ENCODE results near the gene CNOT11. TPM values are rescaled to one million over a fixed set of nuclear protein-coding genes. Genes with fewer than 3 reads are reported as not detected.
"Not testable (repeated sequence)": the region's sequence is repeated elsewhere in the genome, so short reads cannot be mapped to it uniquely, and the experiment has no call there.

CNOT11 gene
- total and polyA plus RNA-seq, 2 donors (not counting 1 experiment from before 2014, with no cell fraction given), result 37.6 to 46.3 TPM

DNA sequence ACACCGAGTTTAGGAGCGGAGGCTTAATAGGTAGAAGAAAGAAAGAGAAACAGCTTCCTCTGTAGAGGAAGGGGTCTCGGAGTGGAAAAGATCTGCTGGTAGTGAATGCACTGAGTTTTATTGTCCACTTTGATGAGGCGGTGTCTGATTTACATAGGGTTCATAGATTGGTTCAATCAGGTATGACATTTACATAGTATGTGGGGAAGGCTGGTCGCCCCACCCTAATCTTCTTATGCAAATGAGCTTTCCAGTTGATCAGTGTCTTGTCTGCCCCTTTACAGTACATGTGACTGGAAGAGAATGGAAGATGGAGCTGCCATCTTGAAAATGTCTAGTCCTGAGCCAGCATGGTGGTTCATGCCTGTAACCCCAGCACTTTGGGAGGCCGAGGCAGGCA, 19.9 kb upstream of the CNOT11 start:
- Mint-ChIP-seq H3K4me3 (no peak overlapping the region), H3K27ac (no peak overlapping the region), H3K27me3 (peaks cover 32% of the 10 kb centered on the region), H3K9me3 (ENCODE audit: insufficient read depth) (no peaks in the 10 kb centered on the region), H3K4me1 (no peaks in the 10 kb centered on the region)
- no peaks in the 10 kb centered on the region for H3K4me1 ChIP-seq (ENCODE audit: control insufficient read depth in 2 of 2, insufficient read depth in 2 of 2, low read length in 2 of 2)
- DNase-seq (no peak), ATAC-seq (ENCODE audit: low read depth) (no peak)
- H3K36me3 ChIP-seq (replicated peaks in 1 of 2; ENCODE audit: control extremely low read depth in 1 of 2, control insufficient read depth in 1 of 2, extremely low read depth in 1 of 2, insufficient read depth in 2 of 2, low read length in 1 of 2), result no peaks in the 10 kb centered on the region
- H3K9me3 ChIP-seq (ENCODE audit: control extremely low read depth in 1 of 3, control insufficient read depth in 2 of 3, insufficient read depth in 1 of 3, low read length in 2 of 3), result peaks cover 2 to 22% (median 7%) of the 10 kb centered on the region in 3 donors
- no peak for TF ChIP-seq EZH2 (IDR thresholded peaks at IDR 0.05; ENCODE audit: borderline replicate concordance, insufficient read depth, low read depth, low read length, poor library complexity, severe bottlenecking)
- TF ChIP-seq, protein P1, sequence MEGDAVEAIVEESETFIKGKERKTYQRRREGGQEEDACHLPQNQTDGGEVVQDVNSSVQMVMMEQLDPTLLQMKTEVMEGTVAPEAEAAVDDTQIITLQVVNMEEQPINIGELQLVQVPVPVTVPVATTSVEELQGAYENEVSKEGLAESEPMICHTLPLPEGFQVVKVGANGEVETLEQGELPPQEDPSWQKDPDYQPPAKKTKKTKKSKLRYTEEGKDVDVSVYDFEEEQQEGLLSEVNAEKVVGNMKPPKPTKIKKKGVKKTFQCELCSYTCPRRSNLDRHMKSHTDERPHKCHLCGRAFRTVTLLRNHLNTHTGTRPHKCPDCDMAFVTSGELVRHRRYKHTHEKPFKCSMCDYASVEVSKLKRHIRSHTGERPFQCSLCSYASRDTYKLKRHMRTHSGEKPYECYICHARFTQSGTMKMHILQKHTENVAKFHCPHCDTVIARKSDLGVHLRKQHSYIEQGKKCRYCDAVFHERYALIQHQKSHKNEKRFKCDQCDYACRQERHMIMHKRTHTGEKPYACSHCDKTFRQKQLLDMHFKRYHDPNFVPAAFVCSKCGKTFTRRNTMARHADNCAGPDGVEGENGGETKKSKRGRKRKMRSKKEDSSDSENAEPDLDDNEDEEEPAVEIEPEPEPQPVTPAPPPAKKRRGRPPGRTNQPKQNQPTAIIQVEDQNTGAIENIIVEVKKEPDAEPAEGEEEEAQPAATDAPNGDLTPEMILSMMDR (IDR thresholded peaks at IDR 0.05), result no peak
- no peak overlapping the region for H2AFZ ChIP-seq (ENCODE audit: insufficient read depth, low read depth, low read length, poor library complexity, severe bottlenecking)
- H3K27ac ChIP-seq (ENCODE audit: low read length in 2 of 2), result no peak overlapping the region
- POLR2A ChIA-PET, result no interaction called here
- H3K27me3 ChIP-seq (replicated peaks in 1 of 4; ENCODE audit: control extremely low read depth in 1 of 4, control insufficient read depth in 3 of 4, insufficient read depth in 4 of 4, low read length in 3 of 4), result peaks cover 0 to 28% (median 15%) of the 10 kb centered on the region in 4 experiments
- H4K20me1 ChIP-seq (ENCODE audit: control insufficient read depth, insufficient read depth, low read length, poor library complexity, severe bottlenecking), result no peaks in the 10 kb centered on the region
- H3K4me3 ChIP-seq (ENCODE audit: control extremely low read depth in 1 of 5, extremely low read depth in 1 of 5, insufficient read depth in 1 of 5, low read depth in 2 of 5, low read length in 4 of 5), result no peak overlapping the region
- 100% methylated on average over 3 of the region's 6 CpGs for WGBS (ENCODE audit: insufficient coverage)
- H3K9ac ChIP-seq (ENCODE audit: low read length), result no peak overlapping the region
- no peak overlapping the region for H3K4me2 ChIP-seq (replicated peaks; ENCODE audit: low read depth, low read length, poor library complexity, severe bottlenecking)
- CTCF ChIA-PET, result interaction anchor here (0.6 to 1.8 kb wide), 3 partner anchors 15 to 222 kb away, joined by 3 to 4 read pairs (median 3); no protein-coding TSS in a partner anchor
- H3K79me2 ChIP-seq (ENCODE audit: control insufficient read depth, insufficient read depth, low read length), result no peaks in the 10 kb centered on the region
- intact Hi-C loops (cut with micrococcal nuclease), result no loop called here

DNA sequence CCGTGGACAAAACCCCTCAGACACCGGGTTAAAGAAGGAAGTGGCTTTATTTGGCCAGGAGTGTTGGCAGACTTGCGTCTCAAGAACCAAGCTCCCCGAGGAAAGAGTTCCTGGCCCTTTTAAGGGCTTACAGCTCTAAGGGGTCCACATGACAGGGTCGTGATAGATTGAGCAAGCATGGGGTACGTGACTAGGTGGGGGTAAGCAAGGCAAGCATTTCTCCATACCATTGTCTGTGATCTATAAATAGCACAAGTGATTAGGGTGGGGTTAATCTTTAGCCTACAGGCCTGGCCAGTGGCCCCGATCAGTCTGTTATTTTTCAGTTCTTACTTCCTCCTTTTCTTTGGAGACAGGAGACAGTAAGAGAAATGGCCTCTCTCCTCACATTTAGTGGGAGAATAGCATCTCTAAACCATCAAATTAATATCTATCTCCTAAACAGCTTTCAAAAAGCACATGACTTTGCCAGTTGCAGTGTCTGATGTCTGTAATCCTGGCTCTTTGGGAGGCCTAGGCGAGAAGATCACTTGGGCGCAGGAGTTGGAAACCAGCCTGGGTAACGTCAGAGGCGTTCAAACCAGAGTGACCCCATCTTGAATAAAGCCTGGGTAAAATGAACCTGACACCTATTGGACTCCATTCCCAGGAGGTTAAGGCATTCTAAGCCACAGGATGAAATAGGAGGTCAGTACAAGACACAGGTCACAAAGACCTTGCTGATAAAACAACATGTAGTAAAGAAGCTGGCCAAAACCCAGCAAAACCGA, 18.3 kb upstream of the CNOT11 start:
- no peaks in the 10 kb centered on the region for H4K20me1 ChIP-seq (ENCODE audit: control insufficient read depth, insufficient read depth, low read length, poor library complexity, severe bottlenecking)
- intact Hi-C loops (cut with micrococcal nuclease), result no loop called here
- H2AFZ ChIP-seq (ENCODE audit: insufficient read depth, low read depth, low read length, poor library complexity, severe bottlenecking), result no peak overlapping the region
- DNase-seq (no peak), ATAC-seq (ENCODE audit: low read depth) (no peak)
- no peak overlapping the region for H3K9ac ChIP-seq (ENCODE audit: low read length)
- peaks cover 0 to 15% (median 11%) of the 10 kb centered on the region in 4 experiments for H3K27me3 ChIP-seq (replicated peaks in 1 of 4; ENCODE audit: control extremely low read depth in 1 of 4, control insufficient read depth in 3 of 4, insufficient read depth in 4 of 4, low read length in 3 of 4)
- POLR2A ChIA-PET, result no interaction called here
- H3K9me3 ChIP-seq (ENCODE audit: control extremely low read depth in 1 of 3, control insufficient read depth in 2 of 3, insufficient read depth in 1 of 3, low read length in 2 of 3), result peaks cover 2 to 19% (median 7%) of the 10 kb centered on the region in 3 donors
- no peaks in the 10 kb centered on the region for H3K9me3 Mint-ChIP-seq (ENCODE audit: insufficient read depth)
- TF ChIP-seq, protein P1 (IDR thresholded peaks at IDR 0.05), result no peak
- TF ChIP-seq EZH2 (IDR thresholded peaks at IDR 0.05; ENCODE audit: borderline replicate concordance, insufficient read depth, low read depth, low read length, poor library complexity, severe bottlenecking), result no peak
- 96% methylated on average over 11 of the region's 12 CpGs for WGBS (ENCODE audit: insufficient coverage)
- no peaks in the 10 kb centered on the region for H3K4me1 Mint-ChIP-seq
- H3K27ac ChIP-seq (ENCODE audit: low read length in 2 of 2), result no peak overlapping the region
- H3K4me1 ChIP-seq (ENCODE audit: control insufficient read depth in 2 of 2, insufficient read depth in 2 of 2, low read length in 2 of 2), result no peaks in the 10 kb centered on the region
- H3K4me2 ChIP-seq (replicated peaks; ENCODE audit: low read depth, low read length, poor library complexity, severe bottlenecking), result no peak overlapping the region
- H3K4me3 Mint-ChIP-seq, result no peak overlapping the region
- no peak overlapping the region for H3K27ac Mint-ChIP-seq
- peaks cover 26% of the 10 kb centered on the region for H3K27me3 Mint-ChIP-seq
- H3K36me3 ChIP-seq (replicated peaks in 1 of 2; ENCODE audit: control extremely low read depth in 1 of 2, control insufficient read depth in 1 of 2, extremely low read depth in 1 of 2, insufficient read depth in 2 of 2, low read length in 1 of 2), result no peaks in the 10 kb centered on the region
- CTCF ChIA-PET, result interaction anchor here (0.5 to 1.8 kb wide), 2 partner anchors 29 to 160 kb away, joined by 3 to 4 read pairs; no protein-coding TSS in a partner anchor
- no peak overlapping the region for H3K4me3 ChIP-seq (ENCODE audit: control extremely low read depth in 1 of 5, extremely low read depth in 1 of 5, insufficient read depth in 1 of 5, low read depth in 2 of 5, low read length in 4 of 5)
- H3K79me2 ChIP-seq (ENCODE audit: control insufficient read depth, insufficient read depth, low read length), result no peaks in the 10 kb centered on the region

DNA sequence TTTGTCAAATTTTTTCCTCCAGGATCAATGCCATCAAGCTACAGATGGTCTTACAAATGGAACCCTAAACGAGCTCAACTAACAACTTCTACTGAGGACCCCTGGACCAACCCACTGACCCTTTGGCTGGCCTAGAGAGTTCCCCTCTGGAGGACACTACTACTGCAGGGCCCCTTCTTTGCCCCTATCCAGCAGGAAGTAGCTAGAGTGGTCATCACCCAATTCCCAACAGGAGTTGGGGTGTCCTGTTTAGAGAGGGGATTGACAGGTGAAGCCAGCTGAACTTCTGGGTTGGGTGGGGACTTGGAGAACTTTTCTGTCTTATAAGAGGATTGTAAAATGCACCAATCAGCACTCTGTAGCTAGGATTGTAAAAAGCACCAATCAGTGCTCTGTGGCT, 16.7 kb upstream of the CNOT11 start:
- ATAC-seq (ENCODE audit: low read depth); H3K9me3 Mint-ChIP-seq (ENCODE audit: insufficient read depth); H3K4me2 ChIP-seq (replicated peaks; ENCODE audit: low read depth, low read length, poor library complexity, severe bottlenecking); H3K27ac ChIP-seq (ENCODE audit: low read length in 2 of 2); H3K4me3 Mint-ChIP-seq; H3K27ac Mint-ChIP-seq; H3K4me1 ChIP-seq (ENCODE audit: control insufficient read depth in 2 of 2, insufficient read depth in 2 of 2, low read length in 2 of 2); H3K4me3 ChIP-seq (ENCODE audit: control extremely low read depth in 1 of 5, extremely low read depth in 1 of 5, insufficient read depth in 1 of 5, low read depth in 2 of 5, low read length in 4 of 5); H4K20me1 ChIP-seq (ENCODE audit: control insufficient read depth, insufficient read depth, low read length, poor library complexity, severe bottlenecking); H3K27me3 ChIP-seq (replicated peaks in 1 of 4; ENCODE audit: control extremely low read depth in 1 of 4, control insufficient read depth in 3 of 4, insufficient read depth in 4 of 4, low read length in 3 of 4); POLR2A ChIA-PET; H3K36me3 ChIP-seq (replicated peaks in 1 of 2; ENCODE audit: control extremely low read depth in 1 of 2, control insufficient read depth in 1 of 2, extremely low read depth in 1 of 2, insufficient read depth in 2 of 2, low read length in 1 of 2); H3K4me1 Mint-ChIP-seq; H2AFZ ChIP-seq (ENCODE audit: insufficient read depth, low read depth, low read length, poor library complexity, severe bottlenecking); H3K79me2 ChIP-seq (ENCODE audit: control insufficient read depth, insufficient read depth, low read length); H3K9ac ChIP-seq (ENCODE audit: low read length); DNase-seq; intact Hi-C loops (cut with micrococcal nuclease): not testable (repeated sequence)
- H3K27me3 Mint-ChIP-seq, result peaks cover 16% of the 10 kb centered on the region
- H3K9me3 ChIP-seq (ENCODE audit: control extremely low read depth in 1 of 3, control insufficient read depth in 2 of 3, insufficient read depth in 1 of 3, low read length in 2 of 3), result peaks cover 0 to 19% (median 7%) of the 10 kb centered on the region in 3 donors
- WGBS (ENCODE audit: insufficient coverage), result 86% methylated on average over 1 of the region's 1 CpG
- CTCF ChIA-PET, result interaction anchor here (0.8 to 1.0 kb wide), 2 partner anchors 11 to 30 kb away, joined by 3 to 5 read pairs; no protein-coding TSS in a partner anchor
